T47D (cell line): ENCODE results near the gene MRTFA.
"Not testable (repeated sequence)": the region's sequence is repeated elsewhere in the genome, so short reads cannot be mapped to it uniquely, and the experiment has no call there.

Experiments
- DNase-seq, 2 experiments: peaks; one replicate each; pipeline versions ENCODE4 v3.0.0 to v3.0.0-alpha.2; 2011 to 2012; ENCODE audit warnings: low read depth in 1 of 2, low spot score in 1 of 2
- JUND ChIP-seq: IDR thresholded peaks from 2 replicates; pipeline ENCODE4 v1.6.1; 2012; ENCODE audit warnings: low read depth
- in situ Hi-C: cut with HindIII; loops from 2 replicates; pipeline ENCODE4 v1.10.0; 2016; ENCODE audit warnings: low sequenced_read_pairs, low pct_unique_long_range_greater_than_20kb

MRTFA gene

DNA sequence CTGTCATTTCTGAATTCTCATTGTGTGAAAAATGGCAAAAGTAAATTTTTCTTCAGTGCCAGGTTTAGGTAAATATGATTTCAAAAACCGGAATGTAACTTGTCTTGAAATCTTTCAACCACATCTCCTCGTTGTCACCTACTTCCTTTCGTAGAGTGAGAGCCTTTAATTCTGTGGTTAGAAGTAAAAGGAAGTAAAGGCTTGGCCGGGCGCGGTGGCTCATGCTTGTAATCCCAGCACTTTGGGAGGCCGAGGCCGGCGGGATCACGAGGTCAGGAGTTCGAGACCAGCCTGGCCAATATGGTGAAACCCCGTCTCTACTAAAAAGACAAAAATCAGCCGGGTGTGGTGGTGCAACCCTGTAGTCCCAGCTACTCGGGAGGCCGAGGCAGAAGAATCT is 236.4 kb downstream of the MRTFA start:
- in situ Hi-C loops: no loop called here
- DNase-seq: peak in 1 of 2 experiments; percentile 64

DNA sequence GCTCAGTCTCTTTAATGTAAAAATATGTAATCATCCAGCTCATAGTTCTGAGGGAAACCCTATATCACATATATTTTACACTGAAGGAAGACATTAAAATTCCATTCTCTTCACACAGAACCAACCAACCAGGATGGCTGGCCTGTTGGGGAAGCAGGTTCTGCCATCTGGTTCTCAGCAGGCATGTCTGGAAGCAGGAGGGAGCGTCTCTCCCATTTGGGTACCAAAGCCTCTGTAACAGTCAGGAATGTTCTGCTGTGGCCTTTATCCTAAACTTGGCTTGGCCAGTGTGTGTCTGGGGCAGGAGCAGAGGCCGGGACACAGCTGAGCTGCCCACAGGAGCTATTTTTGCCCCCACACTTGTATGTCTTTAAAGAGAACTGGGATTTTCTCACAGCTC is 236.9 kb downstream of the MRTFA start:
- no peak for TF ChIP-seq JUND
- DNase-seq: peak in 1 of 2 experiments; percentile 19
- in situ Hi-C loops: no loop called here

More for the DNA sequence above, 236.4 kb downstream of the MRTFA start:
- no peak for TF ChIP-seq JUND

DNA sequence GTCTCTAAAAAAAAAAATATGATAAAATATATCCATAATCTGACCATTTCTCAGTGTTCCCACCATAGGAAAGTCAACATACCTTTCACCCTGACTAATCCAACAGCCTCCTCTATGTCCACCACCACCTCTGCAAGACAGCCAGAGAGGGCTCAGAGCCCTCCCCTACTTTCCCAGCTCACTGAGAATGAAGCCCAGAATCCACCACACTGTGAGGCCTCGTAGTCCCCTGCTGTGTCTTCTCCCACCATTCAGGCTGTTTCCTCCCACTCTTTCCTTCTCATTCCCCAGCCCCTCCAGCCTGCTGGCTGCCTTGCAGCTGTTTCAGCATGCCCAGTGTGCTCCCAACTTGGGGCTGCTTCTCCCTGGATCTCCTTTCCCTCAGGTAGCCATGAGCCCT is 239.1 kb downstream of the MRTFA start:
- no peak for TF ChIP-seq JUND
- in situ Hi-C loops: no loop called here
- peak in 1 of 2 experiments; percentile 23 for DNase-seq

DNA sequence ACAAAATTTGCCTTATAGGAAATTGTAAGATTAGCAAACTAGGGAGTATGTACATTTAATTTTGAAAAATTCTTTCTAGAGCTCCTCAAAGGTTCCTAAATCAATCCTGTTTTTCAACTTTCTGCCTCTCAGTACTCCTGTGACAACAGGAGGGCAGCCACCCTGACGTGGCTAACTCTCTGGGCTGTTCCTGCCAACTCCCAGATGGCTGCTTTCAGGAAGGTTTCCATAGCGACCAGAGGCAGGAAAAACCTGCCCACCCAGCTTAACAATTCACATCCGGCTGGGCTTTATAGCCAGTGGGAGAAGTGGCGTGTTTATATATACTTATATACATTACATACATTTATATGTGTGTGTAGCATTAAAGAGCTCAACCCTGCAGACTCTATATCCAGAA is 239.6 kb downstream of the MRTFA start:
- DNase-seq: peak; percentile 83 to 97
- TF ChIP-seq JUND: peak; percentile 49; the same call in 1 of the 2 replicates
- in situ Hi-C loops: no loop called here

DNA sequence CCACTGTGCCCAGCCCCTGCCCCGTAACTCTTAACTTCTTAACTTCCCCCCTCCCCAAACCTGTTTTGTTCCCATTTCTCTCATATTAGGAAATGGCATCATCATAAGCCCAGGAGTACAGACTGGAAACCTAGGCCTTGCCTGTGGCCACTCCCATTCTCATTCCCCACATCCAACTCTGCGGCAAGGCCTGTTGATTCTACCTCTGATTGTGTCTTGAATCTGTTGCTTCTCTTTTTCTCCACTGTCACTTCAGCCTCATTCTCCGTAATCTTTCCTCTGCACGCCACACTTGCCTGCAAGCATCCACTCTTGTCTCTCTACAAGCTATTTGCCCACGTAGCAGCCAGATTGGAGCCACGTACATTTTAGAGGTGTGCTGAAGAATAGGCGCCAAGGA is 240.9 kb downstream of the MRTFA start:
- in situ Hi-C loops: no loop called here
- TF ChIP-seq JUND: no peak
- DNase-seq: no peak

DNA sequence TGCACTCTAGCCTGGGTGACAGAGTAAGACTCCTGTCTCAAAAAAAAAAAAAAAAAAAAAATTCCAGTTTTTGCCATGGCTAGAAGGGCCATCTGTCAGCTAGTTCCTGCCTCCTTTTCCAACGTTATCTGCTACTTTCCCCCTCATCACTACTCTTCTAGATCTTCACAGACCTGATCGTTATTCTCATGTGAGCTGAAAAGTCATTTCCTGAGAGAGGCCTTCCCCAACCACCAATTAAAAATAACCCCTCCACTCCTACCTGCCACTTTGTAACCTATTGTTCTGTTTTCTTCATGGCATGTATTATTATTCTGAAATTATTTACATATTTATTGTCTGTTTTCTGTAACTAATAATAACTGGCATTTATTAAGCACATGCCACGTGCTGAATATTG is 241.9 kb downstream of the MRTFA start:
- no peak for TF ChIP-seq JUND
- in situ Hi-C loops: no loop called here
- no peak for DNase-seq

DNA sequence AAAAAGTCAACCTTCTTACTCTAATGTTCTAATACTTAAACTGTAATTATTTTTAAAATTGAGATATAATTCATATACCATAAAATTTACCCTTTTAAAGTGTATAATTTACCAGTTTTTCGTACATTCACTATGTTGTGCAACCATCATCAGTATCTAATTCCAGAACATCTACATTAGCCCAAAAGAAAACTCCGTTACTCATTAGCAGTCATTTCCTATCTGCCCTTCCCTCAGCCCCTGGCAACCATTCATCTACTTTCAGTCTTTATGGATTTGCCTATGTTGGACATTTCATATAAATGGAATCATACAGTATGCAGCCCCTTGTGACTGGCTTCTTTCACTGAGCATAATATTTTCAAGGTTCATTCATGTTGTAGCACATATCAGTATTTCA is 243.9 kb downstream of the MRTFA start:
- in situ Hi-C loops: no loop called here
- no peak for DNase-seq
- no peak for TF ChIP-seq JUND

DNA sequence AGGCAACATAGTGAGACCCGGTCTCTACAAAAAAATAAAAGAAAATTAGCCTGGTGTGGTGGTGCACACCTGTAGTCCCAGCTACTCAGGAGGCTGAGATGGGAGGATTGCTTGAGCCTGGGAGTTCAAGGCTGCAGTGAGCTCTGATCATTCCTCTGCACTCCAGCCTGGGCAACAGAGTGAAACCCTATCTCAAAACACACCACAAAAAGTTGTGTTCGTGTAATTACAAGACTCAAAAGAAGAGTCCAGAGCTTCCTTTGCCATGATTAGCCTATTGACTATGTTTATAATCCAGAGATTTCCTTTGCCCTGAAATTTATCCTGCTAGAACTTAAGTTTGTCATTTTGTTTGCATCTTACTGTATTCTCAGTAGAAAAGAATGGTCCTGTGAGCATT is 245.1 kb downstream of the MRTFA start:
- no peak for TF ChIP-seq JUND
- no peak for DNase-seq
- in situ Hi-C loops: no loop called here

DNA sequence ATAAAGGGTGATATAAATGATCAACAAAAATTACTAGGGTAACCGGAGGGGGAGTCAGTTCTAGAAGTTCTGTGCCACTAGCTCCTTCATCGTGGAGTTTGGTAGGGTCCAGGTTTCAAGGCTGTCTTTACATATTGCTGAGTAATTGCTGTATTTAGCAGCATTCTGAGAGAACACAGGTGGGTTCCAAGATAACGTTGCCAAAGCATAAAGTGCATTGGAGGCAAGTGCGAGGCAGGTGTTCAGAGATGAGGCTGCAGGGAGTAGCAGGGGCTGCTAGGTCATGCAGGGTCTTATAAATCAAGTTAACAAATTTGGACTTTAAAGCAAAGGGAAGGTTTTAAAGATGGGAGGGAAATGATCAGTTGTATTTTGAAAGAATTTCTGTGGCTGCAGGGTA is 248.3 kb downstream of the MRTFA start:
- in situ Hi-C loops: no loop called here
- TF ChIP-seq JUND: no peak
- DNase-seq: no peak

DNA sequence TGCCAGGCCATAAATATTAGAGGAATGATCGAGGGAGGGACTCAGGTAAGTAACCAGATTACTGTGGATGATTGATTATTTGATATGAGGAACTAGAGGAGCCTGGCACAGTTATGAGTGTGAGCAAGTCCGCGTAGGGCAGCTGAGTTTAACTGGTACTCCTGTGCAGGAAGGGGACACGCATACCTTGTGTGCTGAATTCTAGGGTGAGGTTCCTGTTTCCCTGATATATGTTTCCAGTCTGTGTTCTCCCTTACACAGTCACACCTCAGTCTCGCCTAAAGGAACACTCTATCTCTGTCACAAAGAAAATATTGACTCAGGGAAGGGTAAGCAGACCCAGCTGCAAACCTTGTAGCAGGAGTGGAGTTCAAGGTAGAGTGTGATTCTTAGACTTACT is 248.8 kb downstream of the MRTFA start:
- peak in 1 of 2 experiments; percentile 30 for DNase-seq

DNA sequence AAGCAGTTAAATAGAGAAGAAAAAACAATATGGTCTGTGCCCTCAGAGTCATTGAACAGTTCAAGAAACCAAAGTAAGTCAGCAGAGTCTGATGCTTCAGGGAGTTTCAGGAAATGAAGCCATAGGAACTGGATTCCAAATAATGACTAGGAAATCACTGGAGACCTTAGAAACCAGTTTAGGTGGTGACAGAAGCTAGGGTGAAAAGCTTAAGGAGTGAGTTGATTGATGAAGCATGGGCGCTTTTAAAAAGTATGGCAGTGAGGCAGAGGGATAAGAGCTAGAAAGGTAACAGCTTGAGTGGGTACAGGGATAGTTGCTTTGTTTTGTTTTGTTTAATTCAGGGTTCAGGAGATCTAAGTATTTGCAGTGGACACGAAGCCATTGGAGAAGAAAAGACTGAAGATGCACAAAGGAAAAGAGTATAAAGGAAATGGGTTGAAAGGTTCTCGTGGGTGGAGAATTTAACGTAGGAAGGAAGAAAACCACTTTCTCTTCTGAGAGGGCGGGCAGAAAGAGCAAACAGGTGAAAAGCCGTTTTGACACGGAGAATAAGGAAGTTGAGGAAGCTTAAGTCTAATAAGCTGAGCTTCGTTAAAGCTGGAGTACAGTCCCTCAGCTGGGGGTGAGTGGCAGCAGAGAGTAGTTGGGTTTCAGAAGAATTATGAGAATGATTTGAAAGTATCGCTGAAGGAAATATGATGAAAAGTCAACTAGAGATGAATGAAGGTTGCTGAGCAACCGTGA is 251.3 kb downstream of the MRTFA start:
- in situ Hi-C loops: no loop called here
- no peak for DNase-seq
- no peak for TF ChIP-seq JUND

More for the DNA sequence above, 248.8 kb downstream of the MRTFA start:
- in situ Hi-C loops: no loop called here
- no peak for TF ChIP-seq JUND

DNA sequence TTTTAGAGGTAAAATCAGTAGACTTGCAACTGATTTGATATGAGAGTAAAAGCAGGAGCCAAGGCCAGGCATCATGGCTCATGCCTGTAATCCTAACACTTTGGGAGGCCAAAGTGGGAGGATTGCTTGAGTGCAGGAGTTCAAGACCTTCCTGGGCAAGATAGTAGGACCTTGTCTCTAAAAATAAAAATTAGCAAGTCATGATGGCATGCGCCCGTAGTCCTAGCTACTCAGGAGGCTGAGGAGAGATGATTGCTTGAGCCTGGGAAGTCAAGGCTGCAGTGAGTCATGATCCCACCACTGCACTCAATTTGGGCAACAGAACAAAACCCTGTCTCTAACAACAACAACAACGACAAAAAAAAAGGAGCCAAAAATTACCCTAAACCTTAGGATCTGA is 252.6 kb downstream of the MRTFA start:
- TF ChIP-seq JUND: no peak
- in situ Hi-C loops: no loop called here
- DNase-seq: no peak

DNA sequence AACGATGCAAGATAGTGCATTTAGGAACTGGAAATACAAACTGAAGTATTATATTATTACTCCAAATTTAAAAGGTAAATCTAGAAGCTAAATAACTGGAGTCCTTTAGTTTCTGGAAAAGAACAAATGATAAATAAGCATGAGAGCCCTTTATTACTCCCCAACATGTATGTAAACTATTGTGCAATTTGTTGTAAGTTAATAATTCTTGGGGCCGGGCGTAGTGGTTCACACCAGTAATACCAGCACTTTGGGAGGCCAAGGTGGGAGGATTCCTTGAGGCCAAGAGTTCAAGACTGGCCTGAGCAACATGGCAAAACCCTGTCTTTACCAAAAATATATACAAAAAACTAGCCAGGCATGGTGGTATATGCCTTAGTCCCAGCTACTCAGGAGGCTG is 255.1 kb downstream of the MRTFA start:
- no peak for DNase-seq
- in situ Hi-C loops: no loop called here
- no peak for TF ChIP-seq JUND

DNA sequence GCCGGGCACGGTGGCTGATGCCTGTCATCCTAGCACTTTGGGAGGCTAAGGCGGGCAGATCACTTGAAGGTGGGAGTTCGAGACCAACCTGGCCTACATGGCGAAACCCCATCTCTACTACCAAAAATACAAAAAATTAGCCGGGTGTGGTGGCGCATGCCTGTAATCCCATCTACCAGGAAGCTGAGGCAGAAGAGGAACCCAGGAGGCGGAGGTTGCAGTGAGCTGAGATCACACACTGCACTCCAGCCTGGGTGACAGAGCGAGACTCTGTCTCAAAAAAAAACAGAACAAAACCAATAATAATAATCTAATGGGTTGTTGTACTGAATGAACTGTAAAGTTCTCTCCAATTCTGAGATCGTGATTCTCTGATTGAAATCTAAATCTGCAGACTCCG is 258.1 kb downstream of the MRTFA start:
- in situ Hi-C loops, DNase-seq: not testable (repeated sequence)
